ENCODE measurements around the gene OTUB2.

- TF ChIP-seq CTCF (IDR thresholded peaks at IDR 0.05 in 8 of 11, conservative IDR thresholded peaks at IDR 0.05 in 3 of 11) (no peak), POLR2AphosphoS5 (IDR thresholded peaks at IDR 0.05) (no peak), POLR2A (IDR thresholded peaks at IDR 0.05) (no peak)
Measured at GRCh38 chr14:94026889-94027469, 839 bp downstream of the OTUB2 start.
